Endothelial cell of umbilical vein (primary cell): ENCODE data around the gene ESRRB. TPM values are rescaled to one million over a fixed set of nuclear protein-coding genes. Genes with fewer than 3 reads are reported as not detected.

Experiments
- BruUV-seq: library from RNA; stranded (reverse); fragments of 400-500 nt; replicated peaks from 2 replicates; lab custom pipeline; 2021; lab: Mats Ljungman, UMichigan
- CTCF ChIA-PET: fragments of 300-600, 350-600 bp; sonication (Branson Sonifier 250); formaldehyde crosslinking; loops from one replicate; lab custom pipeline; 2021; ENCODE audit warnings: antibody characterized with exemption, inconsistent platforms; lab: Charles Lee
- POLR2A ChIA-PET: fragments of 300-600, 350-600 bp; sonication (Branson Sonifier 250); formaldehyde crosslinking; loops from one replicate; lab custom pipeline; 2021; ENCODE audit warnings: antibody characterized with exemption, inconsistent platforms; lab: Charles Lee
- DNase-seq: peaks from one replicate; pipeline ENCODE4 v3.0.0-alpha.2; 2011; ENCODE audit warnings: low read depth, low spot score
- FAIRE-seq: peaks from 2 replicates; lab custom pipeline; 2011; peaks lifted over from hg19 to GRCh38; lab: Jason Lieb, UNC
- H2AFZ ChIP-seq: 2 replicates; pipeline ENCODE4 v1.6.0; 2012; ENCODE audit warnings: low read depth, low read length, control low read depth, inconsistent platforms
- H3K27ac ChIP-seq: 2 replicates; pipeline ENCODE4 v1.5.1; 2011; ENCODE audit warnings: low read depth, mild to moderate bottlenecking, control low read depth, low read length, moderate library complexity; ENCODE audit not compliant: insufficient read depth
- H3K27me3 ChIP-seq, 2 experiments: 2 replicates each; pipeline versions ENCODE4 v1.6.0 to v1.6.1; 2011; ENCODE audit warnings: low read length in 2 of 2, mixed read lengths in 1 of 2; ENCODE audit not compliant: control insufficient read depth in 2 of 2, insufficient read depth in 2 of 2
- H3K36me3 ChIP-seq, 2 experiments: 2 replicates in 1 of 2; 3 replicates in 1 of 2; pipeline ENCODE4 v1.5.1; 2011; ENCODE audit warnings: low read length in 2 of 2, mild to moderate bottlenecking in 1 of 2, moderate library complexity in 1 of 2; ENCODE audit not compliant: control insufficient read depth in 2 of 2, insufficient read depth in 2 of 2; ENCODE audit errors: extremely low read depth in 1 of 2
- H3K4me1 ChIP-seq: 3 replicates; pipeline ENCODE4 v1.5.1; 2011; ENCODE audit warnings: mild to moderate bottlenecking, low read length; ENCODE audit not compliant: control insufficient read depth, insufficient read depth; ENCODE audit errors: extremely low read depth
- H3K4me2 ChIP-seq: 2 replicates; pipeline ENCODE4 v1.6.1; 2011; ENCODE audit warnings: low read length, control low read depth, mixed read lengths; ENCODE audit not compliant: insufficient read depth
- H3K4me3 ChIP-seq, 3 experiments: fragments of 200-600 bp in 1 of 3; sonication (generic), shearing (Covaris generic) in 1 of 3; replicated peaks in 1 of 3; 2 replicates each; pipeline ENCODE4 v1.5.1; 2011 to 2016; ENCODE audit warnings: control low read depth in 3 of 3, low read length in 3 of 3, mild to moderate bottlenecking in 2 of 3, inconsistent platforms in 1 of 3, low read depth in 1 of 3, moderate library complexity in 1 of 3; ENCODE audit not compliant: insufficient read depth in 1 of 3
- H3K79me2 ChIP-seq: 2 replicates; pipeline ENCODE4 v1.6.0; 2012; ENCODE audit warnings: low read length, inconsistent platforms; ENCODE audit not compliant: control insufficient read depth, insufficient read depth
- H3K9ac ChIP-seq: replicated peaks from 2 replicates; pipeline ENCODE3; 2011; ENCODE audit warnings: low read length, control low read depth; ENCODE audit not compliant: insufficient read depth; ENCODE audit errors: extremely low read depth
- H3K9me1 ChIP-seq: replicated peaks from 3 replicates; pipeline ENCODE4 v1.6.0; 2011; ENCODE audit warnings: mild to moderate bottlenecking, low read length; ENCODE audit not compliant: control insufficient read depth, insufficient read depth; ENCODE audit errors: extremely low read depth
- H3K9me3 ChIP-seq: replicated peaks from 2 replicates; pipeline ENCODE4 v1.5.1; 2012; ENCODE audit warnings: low read length, inconsistent platforms; ENCODE audit not compliant: control insufficient read depth, insufficient read depth
- H4K20me1 ChIP-seq: replicated peaks from 2 replicates; pipeline ENCODE3; 2011; ENCODE audit warnings: mild to moderate bottlenecking, low read length; ENCODE audit not compliant: control insufficient read depth, insufficient read depth; ENCODE audit errors: extremely low read depth
- CTCF ChIP-seq, 2 donors: IDR thresholded peaks; 1 replicate in 1 of 2; 2 replicates in 1 of 2; pipeline ENCODE4 v1.5.1; 2011; ENCODE audit warnings: low read length in 2 of 2, mild to moderate bottlenecking in 2 of 2, moderate library complexity in 2 of 2, control low read depth in 1 of 2, inconsistent platforms in 1 of 2, low read depth in 1 of 2; ENCODE audit not compliant: insufficient read depth in 1 of 2; ENCODE audit errors: extremely low read depth in 1 of 2
- EZH2 ChIP-seq: IDR thresholded peaks from 2 replicates; pipeline ENCODE4 v1.6.1; 2012; ENCODE audit warnings: borderline replicate concordance, low read depth, mild to moderate bottlenecking, moderate library complexity, low read length, inconsistent platforms; ENCODE audit not compliant: severe bottlenecking
- FOS ChIP-seq: IDR thresholded peaks from 2 replicates; pipeline ENCODE4 v1.6.1; 2011; ENCODE audit warnings: mild to moderate bottlenecking, low read length, moderate library complexity, borderline replicate concordance; ENCODE audit not compliant: insufficient read depth
- JUN ChIP-seq: IDR thresholded peaks from 2 replicates; pipeline ENCODE4 v1.6.1; 2011; ENCODE audit warnings: borderline replicate concordance, low read depth; ENCODE audit not compliant: insufficient read length, insufficient read depth
- POLR2A ChIP-seq: IDR thresholded peaks from 2 replicates; pipeline ENCODE4 v1.6.1; 2012; ENCODE audit warnings: low read depth, mild to moderate bottlenecking, control low read depth, low read length
- POLR2AphosphoS5 ChIP-seq: IDR thresholded peaks from 2 replicates; pipeline ENCODE4 v1.6.1; 2012; ENCODE audit warnings: low read depth, mild to moderate bottlenecking, control low read depth, low read length, moderate library complexity; ENCODE audit not compliant: insufficient read depth
- dilution Hi-C: fragments of 300-500 bp; cut with MboI; formaldehyde crosslinking; loops from one replicate; pipeline ENCODE4 v1.15.0; 2019; ENCODE audit warnings: low sequenced_read_pairs; ENCODE audit not compliant: extremely low pct_ligation_motif_present
- intact Hi-C: fragments of 100-400 bp; cut with micrococcal nuclease; formaldehyde crosslinking; loops from one replicate; pipeline ENCODE4 v1.10.0; 2022
- polyA plus RNA-seq, 4 experiments: library from polyadenylated mRNA; depleted of rRNA in 3 of 4; stranded (reverse) in 3 of 4; unstranded in 1 of 4; fragments of >200 nt; gene quantifications; 2 replicates each; pipeline versions ENCODE4 v1.2.1 to v1.2.3, GENCODE V29; 2011 to 2012; ENCODE audit warnings: missing spikeins in 1 of 4
- total RNA-seq: library from RNA; stranded (reverse); gene quantifications from 2 replicates; pipeline ENCODE4 v1.2.3, GENCODE V29; 2021
- TF ChIP-seq, protein P1 (sequence below): IDR thresholded peaks from 2 replicates; pipeline ENCODE4 v1.6.1; 2011; ENCODE audit not compliant: insufficient read depth, insufficient read length

The ESRRB gene
- total and polyA plus RNA-seq, 2 donors (not counting 3 experiments of a cell fraction or from before 2014, with no cell fraction given), result not detected

- CTCF ChIA-PET, result interaction anchor here (0.6 kb wide), 1 partner anchor 182 kb away, joined by 3 read pairs; no protein-coding TSS in a partner anchor
- Histone ChIP-seq H3K79me2 (no peaks in the 10 kb centered on the region), H3K4me1 (no peaks in the 10 kb centered on the region), H3K4me3 (no peak overlapping the region), H3K9me1 (no peaks in the 10 kb centered on the region), H3K9ac (no peak overlapping the region), H2AFZ (no peak overlapping the region), H3K4me2 (no peak overlapping the region), H3K27me3 (no peaks in the 10 kb centered on the region), H4K20me1 (no peaks in the 10 kb centered on the region), H3K9me3 (no peaks in the 10 kb centered on the region), H3K36me3 (no peaks in the 10 kb centered on the region), H3K27ac (no peak overlapping the region)
- no peak for TF ChIP-seq FOS
- TF ChIP-seq JUN, result no peak
- no peak for TF ChIP-seq POLR2AphosphoS5
- TF ChIP-seq, protein P1, sequence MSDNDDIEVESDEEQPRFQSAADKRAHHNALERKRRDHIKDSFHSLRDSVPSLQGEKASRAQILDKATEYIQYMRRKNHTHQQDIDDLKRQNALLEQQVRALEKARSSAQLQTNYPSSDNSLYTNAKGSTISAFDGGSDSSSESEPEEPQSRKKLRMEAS, result no peak
- TF ChIP-seq POLR2A, result no peak
- TF ChIP-seq CTCF (IDR thresholded peaks at IDR 0.05; ENCODE audit: extremely low read depth in 1 of 2, insufficient read depth in 1 of 2, low read depth in 1 of 2, low read length in 2 of 2), result no peak
- TF ChIP-seq EZH2, result no peak
- FAIRE-seq (no peak), DNase-seq (no peak)
- intact Hi-C loops (no loop called here), dilution Hi-C loops (no loop called here)
- no TSS peak for BruUV-seq
- POLR2A ChIA-PET, result no interaction called here
Measured at GRCh38 chr14:76525106-76525821, 149.3 kb downstream of the ESRRB start.
